SK-N-SH (cell line): Measurements from ENCODE around the gene SORD. TPM values are rescaled to one million over a fixed set of nuclear protein-coding genes. Genes with fewer than 3 reads are reported as not detected.
A peak's percentile ranks its signal among the peaks of the same experiment; 100 is the strongest.
"Not testable (repeated sequence)": the region's sequence is repeated elsewhere in the genome, so short reads cannot be mapped to it uniquely, and the experiment has no call there.

Source experiments
- CTCF ChIA-PET: fragments of 300-600, 350-600 bp; formaldehyde crosslinking; extraction: SDS; loops from one replicate; lab custom pipeline; 2021; lab: Yijun Ruan, JAX
- POLR2A ChIA-PET: fragments of 350-600 bp; sonication (Branson Sonifier 250); formaldehyde crosslinking; extraction: SDS; loops from one replicate; lab custom pipeline; 2020; ENCODE audit warnings: antibody characterized with exemption, inconsistent platforms; lab: Yijun Ruan, JAX
- DNase-seq: peaks from one replicate; pipeline ENCODE4 v3.0.0; 2012
- H2AFZ ChIP-seq: fragments of 200-600 bp; sonication (generic); 2 replicates; pipeline ENCODE4 v1.8.1; 2016; ENCODE audit warnings: antibody characterized with exemption, mild to moderate bottlenecking, low read depth
- H3F3A ChIP-seq: fragments of 200-600 bp; sonication (generic); replicated peaks from 2 replicates; pipeline ENCODE3; 2016; ENCODE audit warnings: antibody characterized with exemption, mild to moderate bottlenecking; ENCODE audit not compliant: insufficient read depth
- H3K27ac ChIP-seq, 2 experiments: fragments of 200-500 bp in 1 of 2; fragments of 200-600 bp in 1 of 2; sonication (Bioruptor generic) in 1 of 2; sonication (generic), shearing (Covaris generic) in 1 of 2; 2 replicates each; pipeline versions ENCODE4 v1.5.1 to v1.6.1; 2014 to 2016; ENCODE audit warnings: low read depth in 2 of 2, inconsistent platforms in 1 of 2, low read length in 1 of 2, mild to moderate bottlenecking in 1 of 2, mixed read lengths in 1 of 2
- H3K27me3 ChIP-seq: fragments of 200-600 bp; sonication (generic), shearing (Covaris generic); 2 replicates; pipeline ENCODE4 v1.6.1; 2016; ENCODE audit warnings: mixed run types; ENCODE audit not compliant: insufficient read depth
- H3K36me3 ChIP-seq, 2 experiments: fragments of 200-500 bp in 1 of 2; fragments of 200-600 bp in 1 of 2; sonication (Bioruptor generic) in 1 of 2; sonication (generic) in 1 of 2; replicated peaks in 1 of 2; 2 replicates each; pipeline versions ENCODE3 to v1.5.1; 2014 to 2016; ENCODE audit warnings: low read length in 1 of 2, mild to moderate bottlenecking in 1 of 2; ENCODE audit not compliant: insufficient read depth in 2 of 2, control insufficient read depth in 1 of 2
- H3K4me1 ChIP-seq, 2 experiments: fragments of 200-500 bp in 1 of 2; fragments of 200-600 bp in 1 of 2; sonication (Bioruptor generic) in 1 of 2; sonication (generic), shearing (Covaris generic) in 1 of 2; 2 replicates each; pipeline versions ENCODE4 v1.5.1 to v1.6.1; 2014 to 2016; ENCODE audit warnings: low read depth in 1 of 2, low read length in 1 of 2, mixed run types in 1 of 2; ENCODE audit not compliant: insufficient read depth in 2 of 2, control insufficient read depth in 1 of 2
- H3K4me2 ChIP-seq: fragments of 200-600 bp; sonication (generic), shearing (Covaris generic); 2 replicates; pipeline ENCODE4 v1.6.1; 2017; ENCODE audit warnings: mixed run types
- H3K4me3 ChIP-seq, 2 experiments: fragments of 200-500 bp in 1 of 2; fragments of 200-600 bp in 1 of 2; sonication (Bioruptor generic) in 1 of 2; sonication (generic), shearing (Covaris generic) in 1 of 2; 2 replicates each; pipeline versions ENCODE4 v1.5.1 to v1.8.1; 2014 to 2016; ENCODE audit warnings: low read depth in 2 of 2, inconsistent platforms in 1 of 2, low read length in 1 of 2, mild to moderate bottlenecking in 1 of 2, mixed read lengths in 1 of 2, moderate library complexity in 1 of 2
- H3K79me2 ChIP-seq: fragments of 200-600 bp; sonication (generic); 2 replicates; pipeline ENCODE4 v1.8.1; 2017; ENCODE audit warnings: mild to moderate bottlenecking; ENCODE audit not compliant: insufficient read depth
- H3K9ac ChIP-seq: fragments of 200-600 bp; sonication (generic); 2 replicates; pipeline ENCODE4 v1.6.1; 2017; ENCODE audit warnings: mixed run types
- H3K9me2 ChIP-seq: fragments of 200-600 bp; sonication (generic); 2 replicates; pipeline ENCODE4 v1.6.1; 2017; ENCODE audit warnings: mixed run types
- H3K9me3 ChIP-seq: fragments of 200-600 bp; sonication (generic); 2 replicates; pipeline ENCODE4 v1.6.1; 2017; ENCODE audit warnings: mixed run types, mild to moderate bottlenecking, moderate library complexity
- H4K20me1 ChIP-seq: fragments of 200-600 bp; sonication (generic); 2 replicates; pipeline ENCODE4 v1.6.1; 2017; ENCODE audit warnings: mild to moderate bottlenecking, mixed run types; ENCODE audit not compliant: insufficient read depth
- CHD2 ChIP-seq: fragments of 150-350 bp; IDR thresholded peaks from 2 replicates; pipeline ENCODE4 v1.6.1; 2018; ENCODE audit warnings: low read length; ENCODE audit not compliant: partially characterized antibody
- CTCF ChIP-seq: fragments of 200-600 bp; sonication (generic); IDR thresholded peaks from 2 replicates; pipeline ENCODE4 v1.6.1; 2017; ENCODE audit warnings: antibody characterized with exemption, mild to moderate bottlenecking, moderate library complexity
- EP300 ChIP-seq, 2 experiments: IDR thresholded peaks; 2 replicates each; pipeline versions ENCODE4 v1.4.0 to v1.6.1; 2012; ENCODE audit warnings: borderline replicate concordance in 1 of 2, low read depth in 1 of 2, low read length in 1 of 2
- FOXJ3 ChIP-seq: sonication (generic); formaldehyde crosslinking; IDR thresholded peaks from 2 replicates; pipeline ENCODE4 v1.5.1; 2020; ENCODE audit warnings: mild to moderate bottlenecking, missing genetic modification reagents
- GATA2 ChIP-seq: sonication (generic); formaldehyde crosslinking; IDR thresholded peaks from 2 replicates; pipeline ENCODE4 v1.5.0; 2020; ENCODE audit warnings: mild to moderate bottlenecking, missing genetic modification reagents
- MAX ChIP-seq: IDR thresholded peaks from 2 replicates; pipeline ENCODE4 v1.4.0; 2012; ENCODE audit warnings: low read depth
- MXI1 ChIP-seq: IDR thresholded peaks from 2 replicates; pipeline ENCODE4 v1.6.1; 2012; ENCODE audit warnings: mild to moderate bottlenecking, low read depth, low read length, improper control_type of control experiment
- NRF1 ChIP-seq: IDR thresholded peaks from 2 replicates; pipeline ENCODE4 v1.6.1; 2012; ENCODE audit warnings: low read depth, mild to moderate bottlenecking, low read length
- POLR2AphosphoS5 ChIP-seq: IDR thresholded peaks from 2 replicates; pipeline ENCODE4 v1.6.1; 2012; ENCODE audit warnings: low read depth, low read length
- RAD21 ChIP-seq: IDR thresholded peaks from 2 replicates; pipeline ENCODE4 v1.6.1; 2012; ENCODE audit warnings: mild to moderate bottlenecking, low read length
- RCOR1 ChIP-seq: fragments of 150-350 bp; IDR thresholded peaks from 2 replicates; pipeline ENCODE4 v1.6.1; 2017; ENCODE audit warnings: antibody characterized with exemption, low read length
- TAF1 ChIP-seq: IDR thresholded peaks from 2 replicates; pipeline ENCODE4 v1.6.1; 2012; ENCODE audit warnings: low read depth, mild to moderate bottlenecking, low read length, moderate library complexity, borderline replicate concordance
- WGBS: methylation state at CpG from one replicate; pipeline ENCODE4 v1.1.6; 2017; ENCODE audit warnings: low lambda C conversion rate; 5-methylcytosine and 5-hydroxymethylcytosine counted together
- polyA plus RNA-seq, 3 experiments: library from polyadenylated mRNA; depleted of rRNA; stranded (reverse); fragments of >200 nt; gene quantifications; 2 replicates each; pipeline ENCODE4 v1.2.3, GENCODE V29; 2012

The SORD gene
- 35.1 and 40.8 TPM in 2 replicates for polyA plus RNA-seq (2012; rRNA removed)
- polyA plus RNA-seq (2012; cell fraction: cytosol; rRNA removed), result 24.6 and 29.7 TPM in 2 replicates
- polyA plus RNA-seq (2012; cell fraction: nucleus; rRNA removed), result 56.5 and 58.9 TPM in 2 replicates

GRCh38 chr15:45022871-45023658 is at the start of gene SORD:
Gene SORD, plus strand, starts transcription at chr15:45023195. Its CDS starts 89 bp downstream, at chr15:45023284.
- CTCF ChIA-PET, result interaction anchor here (0.8 to 2.1 kb wide), 5 partner anchors 14 to 434 kb away, joined by 3 to 10 read pairs (median 5); no protein-coding TSS in a partner anchor
- TF ChIP-seq MXI1 (peak; percentile 80), RAD21 (no peak), CHD2 (peak; percentile 53), CTCF (no peak), TAF1 (peak; percentile 60; the same call in 1 of the 2 replicates), POLR2AphosphoS5 (peak; percentile 73; the same call in 1 of the 2 replicates), MAX (peak; percentile 95), EP300 (IDR thresholded peaks at IDR 0.05; ENCODE audit: borderline replicate concordance in 1 of 2, low read depth in 1 of 2, low read length in 1 of 2) (0 out of 4 replicates have a peak, but pooled peaks of 1 of the 2 experiments have one; percentile 21), FOXJ3 (CRISPR knock-in tag) (no peak), RCOR1 (peak; percentile 5; the same call in 1 of the 2 replicates), NRF1 (peak; percentile 47), GATA2 (CRISPR knock-in tag) (0 out of 2 replicates have a peak, but pooled peaks have one; percentile 15)
- DNase-seq, result peak; percentile 99
- peaks cover 0 to 27% of the 10 kb centered on the region in 2 experiments; a peak in 3 of 4 replicates for H3K4me1 ChIP-seq
- no peaks in the 10 kb centered on the region for H3K79me2 ChIP-seq
- H3K27ac ChIP-seq, result peak within 1 kb of the TSS; percentile 31 to 72; a peak in 3 of 4 replicates
- peaks cover 0 to 4% of the 10 kb centered on the region in 2 experiments for H3K36me3 ChIP-seq
- no peaks in the 10 kb centered on the region for H3K9me3 ChIP-seq
- no peaks in the 10 kb centered on the region for H3K9me2 ChIP-seq
- POLR2A ChIA-PET, result interaction anchor here (0.8 to 1.3 kb wide), 3 partner anchors 95 to 564 kb away, joined by 3 to 4 read pairs (median 3); partner anchors contain the start of gene BLOC1S6
- H3K4me2 ChIP-seq, result peak within 1 kb of the TSS; percentile 90
- peak within 1 kb of the TSS; percentile 74 to 80 for H3K4me3 ChIP-seq
- H3K9ac ChIP-seq, result peak within 1 kb of the TSS; percentile 71
- peaks cover 11% of the 10 kb centered on the region; the same call in 1 of the 2 replicates for H3K27me3 ChIP-seq
- H3F3A ChIP-seq, result no peaks in the 10 kb centered on the region
- 2% methylated on average over 15 of the region's 48 CpGs for WGBS
- no peaks in the 10 kb centered on the region for H4K20me1 ChIP-seq
- H2AFZ ChIP-seq, result peak within 1 kb of the TSS; percentile 99

- H3K9ac ChIP-seq, H3K9me3 ChIP-seq, H3K27me3 ChIP-seq, POLR2A ChIA-PET, H3K9me2 ChIP-seq, H4K20me1 ChIP-seq, H3K4me2 ChIP-seq, H3K4me1 ChIP-seq, H3F3A ChIP-seq, H3K36me3 ChIP-seq, H3K4me3 ChIP-seq, DNase-seq, H3K27ac ChIP-seq, H3K79me2 ChIP-seq, H2AFZ ChIP-seq: not testable (repeated sequence)
- 78% methylated on average over 3 of the region's 3 CpGs for WGBS
- CTCF ChIA-PET, result interaction anchor here (1.0 kb wide), 1 partner anchor 47 kb away, joined by 3 read pairs; the partner anchor contains the start of gene SORD
Measured at GRCh38 chr15:44976183-44976582, 46.8 kb upstream of the SORD start.

- H3K4me1 ChIP-seq, H3K9ac ChIP-seq, H3F3A ChIP-seq, H3K36me3 ChIP-seq, H3K4me2 ChIP-seq, H3K4me3 ChIP-seq, H3K9me3 ChIP-seq, H3K27me3 ChIP-seq, H3K9me2 ChIP-seq, H2AFZ ChIP-seq, DNase-seq, H3K79me2 ChIP-seq, POLR2A ChIA-PET, H4K20me1 ChIP-seq, H3K27ac ChIP-seq: not testable (repeated sequence)
- CTCF ChIA-PET, result interaction anchor here (1.3 to 1.8 kb wide), 3 partner anchors 29 to 141 kb away, joined by 3 to 7 read pairs (median 6); no protein-coding TSS in a partner anchor
- 31% methylated on average over 2 of the region's 2 CpGs for WGBS
Measured at GRCh38 chr15:44977781-44978180, 45.2 kb upstream of the SORD start.
